ENCODE data around the gene TNFRSF19. TPM values are rescaled to one million over a fixed set of nuclear protein-coding genes. Genes with fewer than 3 reads are reported as not detected.

Gene TNFRSF19
- total and polyA plus RNA-seq, 2 of the 13 experiments (the other 11 are each of a cell fraction or from before 2014, with no cell fraction given), result 75.3 to 77.7 TPM

- TF ChIP-seq ZNF782 (CRISPR knock-in tag; IDR thresholded peaks at IDR 0.05; ENCODE audit: borderline replicate concordance), result no peak
- TF ChIP-seq ZKSCAN1 (IDR thresholded peaks at IDR 0.05; ENCODE audit: low read length), result no peak
- TF ChIP-seq ZNF205 (CRISPR knock-in tag; IDR thresholded peaks at IDR 0.05), result no peak
- TF ChIP-seq ELK4 (CRISPR knock-in tag; IDR thresholded peaks at IDR 0.05; ENCODE audit: borderline replicate concordance), result no peak
- no peak for TF ChIP-seq ZFP62 (CRISPR knock-in tag; IDR thresholded peaks at IDR 0.05)
- no peak for TF ChIP-seq HES4 (CRISPR knock-in tag; IDR thresholded peaks at IDR 0.05; ENCODE audit: borderline replicate concordance)
- TF ChIP-seq ZNF629 (CRISPR knock-in tag; conservative IDR thresholded peaks at IDR 0.05), result peak; percentile 24; the same call in 1 of the 2 replicates
- TF ChIP-seq NR0B2 (CRISPR knock-in tag; IDR thresholded peaks at IDR 0.05), result no peak
- TF ChIP-seq MIXL1 (CRISPR knock-in tag; IDR thresholded peaks at IDR 0.05), result no peak
- TF ChIP-seq SMAD9 (CRISPR knock-in tag; IDR thresholded peaks at IDR 0.05), result no peak
- TF ChIP-seq TRIM24 (CRISPR knock-in tag; IDR thresholded peaks at IDR 0.05), result no peak
- TF ChIP-seq ZNF607 (CRISPR knock-in tag; IDR thresholded peaks at IDR 0.05; ENCODE audit: borderline replicate concordance), result no peak
- peak; percentile 62 for TF ChIP-seq ASH2L (IDR thresholded peaks at IDR 0.05; ENCODE audit: insufficient read length, low read depth, low read length)
- peak; percentile 34 for TF ChIP-seq SAP130 (CRISPR knock-in tag; IDR thresholded peaks at IDR 0.05; ENCODE audit: low read depth)
- no peak for TF ChIP-seq KLF12 (CRISPR knock-in tag; IDR thresholded peaks at IDR 0.05; ENCODE audit: borderline replicate concordance)
- no peak for TF ChIP-seq PLSCR1 (CRISPR knock-in tag; IDR thresholded peaks at IDR 0.05; ENCODE audit: borderline replicate concordance)
- no peak for TF ChIP-seq NFIC (IDR thresholded peaks at IDR 0.05; ENCODE audit: low read length)
- peak; percentile 53; the same call in 1 of the 2 replicates for TF ChIP-seq PAXIP1 (CRISPR knock-in tag; conservative IDR thresholded peaks at IDR 0.05)
- no peak for TF ChIP-seq ETS1 (CRISPR knock-in tag; IDR thresholded peaks at IDR 0.05)
- TF ChIP-seq ZFP91 (CRISPR knock-in tag; IDR thresholded peaks at IDR 0.05; ENCODE audit: borderline replicate concordance), result no peak; the same call in 1 of the 2 replicates
- TF ChIP-seq MXI1 (IDR thresholded peaks at IDR 0.05; ENCODE audit: borderline replicate concordance, low read depth, low read length), result no peak
- peak; percentile 39 for TF ChIP-seq SKI (IDR thresholded peaks at IDR 0.05; ENCODE audit: partially characterized antibody)
Measured at GRCh38 chr13:23567906-23568460, 2.2 kb upstream of the TNFRSF19 start (continued).
